Measurements from ENCODE around the gene POC1B. TPM values are rescaled to one million over a fixed set of nuclear protein-coding genes. Genes with fewer than 3 reads are reported as not detected.

POC1B gene
- total and polyA plus RNA-seq, 8 donors: 3.4 to 15.5 (median 6.2) TPM

GRCh38 chr12:89416049-89416792 is 109.6 kb downstream of the POC1B start:
- intact Hi-C loops (cut with DNase I): no loop called here
- no peaks in the 10 kb centered on the region for H3K36me3 ChIP-seq
- no peak for ATAC-seq
- TF ChIP-seq, protein P1, sequence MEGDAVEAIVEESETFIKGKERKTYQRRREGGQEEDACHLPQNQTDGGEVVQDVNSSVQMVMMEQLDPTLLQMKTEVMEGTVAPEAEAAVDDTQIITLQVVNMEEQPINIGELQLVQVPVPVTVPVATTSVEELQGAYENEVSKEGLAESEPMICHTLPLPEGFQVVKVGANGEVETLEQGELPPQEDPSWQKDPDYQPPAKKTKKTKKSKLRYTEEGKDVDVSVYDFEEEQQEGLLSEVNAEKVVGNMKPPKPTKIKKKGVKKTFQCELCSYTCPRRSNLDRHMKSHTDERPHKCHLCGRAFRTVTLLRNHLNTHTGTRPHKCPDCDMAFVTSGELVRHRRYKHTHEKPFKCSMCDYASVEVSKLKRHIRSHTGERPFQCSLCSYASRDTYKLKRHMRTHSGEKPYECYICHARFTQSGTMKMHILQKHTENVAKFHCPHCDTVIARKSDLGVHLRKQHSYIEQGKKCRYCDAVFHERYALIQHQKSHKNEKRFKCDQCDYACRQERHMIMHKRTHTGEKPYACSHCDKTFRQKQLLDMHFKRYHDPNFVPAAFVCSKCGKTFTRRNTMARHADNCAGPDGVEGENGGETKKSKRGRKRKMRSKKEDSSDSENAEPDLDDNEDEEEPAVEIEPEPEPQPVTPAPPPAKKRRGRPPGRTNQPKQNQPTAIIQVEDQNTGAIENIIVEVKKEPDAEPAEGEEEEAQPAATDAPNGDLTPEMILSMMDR (IDR thresholded peaks at IDR 0.05): no peak
- H3K9me3 ChIP-seq: no peaks in the 10 kb centered on the region
- H3K27me3 ChIP-seq: no peaks in the 10 kb centered on the region
- no peak for DNase-seq
- no peak overlapping the region for H3K4me3 ChIP-seq
- H3K27ac ChIP-seq: no peak overlapping the region
- FAIRE-seq: no peak
- no peaks in the 10 kb centered on the region for H3K4me1 ChIP-seq
- 87 to 90% methylated on average over 6 of the region's 6 CpGs for WGBS, 2 donors

GRCh38 chr12:89414851-89415250 is 111.0 kb downstream of the POC1B start:
- H3K9me3 ChIP-seq: no peaks in the 10 kb centered on the region
- H3K36me3 ChIP-seq: no peaks in the 10 kb centered on the region
- FAIRE-seq: no peak
- ATAC-seq: no peak
- no peak overlapping the region for H3K27ac ChIP-seq
- H3K4me1 ChIP-seq: no peaks in the 10 kb centered on the region
- H3K4me3 ChIP-seq: no peak overlapping the region
- no peaks in the 10 kb centered on the region for H3K27me3 ChIP-seq
- DNase-seq: no peak
- WGBS, 2 donors: 92 to 96% methylated on average over 2 of the region's 2 CpGs
- intact Hi-C loops (cut with DNase I): no loop called here
- TF ChIP-seq, protein P1 (IDR thresholded peaks at IDR 0.05): no peak

DNA sequence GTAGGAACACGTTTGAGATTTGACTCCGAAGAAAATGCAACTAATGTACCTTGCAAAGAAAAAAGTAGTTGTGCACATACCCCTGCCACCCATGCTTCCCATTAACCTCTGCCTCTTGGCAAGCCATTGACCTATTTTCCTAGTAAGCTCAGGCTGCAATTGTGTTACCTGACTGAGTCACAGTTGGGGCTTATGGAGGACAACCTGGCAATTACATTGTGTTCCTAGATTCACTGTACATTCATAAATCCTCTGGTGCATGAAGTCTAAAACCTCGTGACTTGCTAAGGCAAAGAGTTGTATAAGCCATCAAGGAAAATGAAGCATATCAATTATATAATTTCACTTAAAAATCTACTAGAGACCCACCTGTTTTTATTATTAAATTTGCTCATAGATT is 111.5 kb downstream of the POC1B start:
- FAIRE-seq (no peak), DNase-seq (no peak)

DNA sequence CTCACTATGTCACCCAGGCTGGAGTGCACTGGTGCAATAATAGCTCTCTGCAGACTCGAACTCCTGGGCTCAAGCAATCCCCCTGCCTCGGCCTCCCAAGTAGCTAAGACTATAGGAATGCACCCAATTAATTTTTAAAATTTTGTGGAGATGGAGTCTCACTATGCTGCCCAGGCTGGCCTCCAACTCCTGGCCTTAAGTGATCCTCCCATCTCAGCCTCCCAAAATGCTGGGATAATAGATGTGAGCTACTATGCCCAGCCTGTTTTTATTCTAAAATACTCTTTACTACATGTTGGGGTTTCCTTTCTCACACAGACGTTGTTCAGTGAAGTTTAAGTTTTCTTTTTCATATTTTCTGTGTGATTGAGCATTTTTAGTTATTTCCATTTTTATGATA is 112.6 kb downstream of the POC1B start:
- Histone ChIP-seq H3K9me3 (no peaks in the 10 kb centered on the region), H3K27ac (no peak overlapping the region), H3K27me3 (no peaks in the 10 kb centered on the region), H3K36me3 (no peaks in the 10 kb centered on the region), H3K4me1 (no peaks in the 10 kb centered on the region), H3K4me3 (no peak overlapping the region)
- intact Hi-C loops (cut with DNase I): no loop called here
- ATAC-seq: no peak
- no peak for FAIRE-seq
- 86 to 90% methylated on average over 3 of the region's 3 CpGs for WGBS, 2 donors
- DNase-seq: no peak
- TF ChIP-seq, protein P1 (IDR thresholded peaks at IDR 0.05): no peak

More for the DNA sequence above, 111.5 kb downstream of the POC1B start:
- no peaks in the 10 kb centered on the region for H3K36me3 ChIP-seq
- H3K27ac ChIP-seq: no peak overlapping the region
- no peak for ATAC-seq
- TF ChIP-seq, protein P1 (IDR thresholded peaks at IDR 0.05): no peak
- no peaks in the 10 kb centered on the region for H3K4me1 ChIP-seq
- no peaks in the 10 kb centered on the region for H3K9me3 ChIP-seq
- 88 to 93% methylated on average over 3 of the region's 3 CpGs for WGBS, 2 donors
- intact Hi-C loops (cut with DNase I): no loop called here
- no peak overlapping the region for H3K4me3 ChIP-seq
- no peaks in the 10 kb centered on the region for H3K27me3 ChIP-seq

- no peak overlapping the region for H3K27ac ChIP-seq
- no peaks in the 10 kb centered on the region for H3K4me1 ChIP-seq
- intact Hi-C loops (cut with DNase I): no loop called here
- ATAC-seq: no peak
- 92 to 97% methylated on average over 6 of the region's 6 CpGs for WGBS, 2 donors
- FAIRE-seq: no peak
- H3K9me3 ChIP-seq: no peaks in the 10 kb centered on the region
- TF ChIP-seq, protein P1 (IDR thresholded peaks at IDR 0.05): no peak
- DNase-seq: no peak
- no peaks in the 10 kb centered on the region for H3K27me3 ChIP-seq
- no peaks in the 10 kb centered on the region for H3K36me3 ChIP-seq
- no peak overlapping the region for H3K4me3 ChIP-seq
Measured at GRCh38 chr12:89412665-89413064, 113.2 kb downstream of the POC1B start.
